T-helper 2 cell treated with Interferon-gamma antibody and Interleukin-4, amounts not matched to agents 5 μg/mL and 100 μg/mL, for 36 hours (primary cell): ENCODE results near the gene AKR1D1.
"Not testable (repeated sequence)": the region's sequence is repeated elsewhere in the genome, so short reads cannot be mapped to it uniquely, and the experiment has no call there.

Source experiments
- DNase-seq: peaks from one replicate; pipeline ENCODE4 v3.0.0; 2021; ENCODE audit warnings: low spot score
- H3K27ac Mint-ChIP-seq: one replicate; pipeline ENCODE4 v1.8.0; 2021; ENCODE audit warnings: mild to moderate bottlenecking, mixed read lengths
- H3K27me3 Mint-ChIP-seq: one replicate; pipeline ENCODE4 v1.8.0; 2021; ENCODE audit warnings: low read depth, mixed read lengths
- H3K36me3 Mint-ChIP-seq: one replicate; pipeline ENCODE4 v1.8.0; 2021; ENCODE audit warnings: low read depth, mixed read lengths
- H3K4me1 Mint-ChIP-seq: one replicate; pipeline ENCODE4 v1.8.0; 2021; ENCODE audit warnings: low read depth, mixed read lengths
- H3K4me3 Mint-ChIP-seq: one replicate; pipeline ENCODE4 v1.8.0; 2022; ENCODE audit warnings: mild to moderate bottlenecking, moderate library complexity, mixed read lengths
- H3K9me3 Mint-ChIP-seq: one replicate; pipeline ENCODE4 v1.8.0; 2021; ENCODE audit warnings: mixed read lengths

The AKR1D1 gene

GRCh38 chr7:138116892-138117291 lies 40.6 kb downstream of the AKR1D1 start:
- Mint-ChIP-seq H3K27ac (no peak overlapping the region), H3K27me3 (peaks cover 5% of the 10 kb centered on the region), H3K36me3 (no peaks in the 10 kb centered on the region), H3K4me3 (no peak overlapping the region), H3K4me1 (no peaks in the 10 kb centered on the region), H3K9me3 (no peaks in the 10 kb centered on the region)
- DNase-seq, result no peak

GRCh38 chr7:138120140-138120827 lies 44.0 kb downstream of the AKR1D1 start:
- Mint-ChIP-seq H3K9me3 (no peaks in the 10 kb centered on the region), H3K4me1 (no peaks in the 10 kb centered on the region), H3K27ac (no peak overlapping the region), H3K36me3 (no peaks in the 10 kb centered on the region), H3K27me3 (peaks cover 3% of the 10 kb centered on the region), H3K4me3 (no peak overlapping the region)
- DNase-seq, result no peak

- H3K9me3 Mint-ChIP-seq, result no peaks in the 10 kb centered on the region
- no peak for DNase-seq
- no peak overlapping the region for H3K4me3 Mint-ChIP-seq
- no peaks in the 10 kb centered on the region for H3K4me1 Mint-ChIP-seq
- H3K27me3 Mint-ChIP-seq, result peaks cover 3% of the 10 kb centered on the region
- H3K27ac Mint-ChIP-seq, result no peak overlapping the region
- no peaks in the 10 kb centered on the region for H3K36me3 Mint-ChIP-seq
Observed at GRCh38 chr7:138122162-138122561, 45.9 kb downstream of the AKR1D1 start.

- Mint-ChIP-seq H3K9me3 (no peaks in the 10 kb centered on the region), H3K4me1 (no peaks in the 10 kb centered on the region), H3K36me3 (no peaks in the 10 kb centered on the region), H3K4me3 (no peak overlapping the region), H3K27ac (no peak overlapping the region), H3K27me3 (peaks cover 3% of the 10 kb centered on the region)
- DNase-seq, result no peak
Observed at GRCh38 chr7:138125119-138125518, 48.9 kb downstream of the AKR1D1 start.

GRCh38 chr7:138125598-138126111 lies 49.4 kb downstream of the AKR1D1 start:
- Mint-ChIP-seq H3K27ac (no peak overlapping the region), H3K4me3 (no peak overlapping the region), H3K27me3 (peaks cover 3% of the 10 kb centered on the region), H3K9me3 (no peaks in the 10 kb centered on the region), H3K36me3 (no peaks in the 10 kb centered on the region), H3K4me1 (no peaks in the 10 kb centered on the region)
- DNase-seq, result no peak

GRCh38 chr7:138126928-138127327 lies 50.7 kb downstream of the AKR1D1 start:
- H3K4me1 Mint-ChIP-seq, result no peaks in the 10 kb centered on the region
- no peak for DNase-seq
- H3K36me3 Mint-ChIP-seq, result no peaks in the 10 kb centered on the region
- no peaks in the 10 kb centered on the region for H3K9me3 Mint-ChIP-seq
- no peak overlapping the region for H3K27ac Mint-ChIP-seq
- no peak overlapping the region for H3K4me3 Mint-ChIP-seq
- peaks cover 3% of the 10 kb centered on the region for H3K27me3 Mint-ChIP-seq

GRCh38 chr7:138127996-138128395 lies 51.7 kb downstream of the AKR1D1 start:
- no peak overlapping the region for H3K27ac Mint-ChIP-seq
- no peaks in the 10 kb centered on the region for H3K36me3 Mint-ChIP-seq
- H3K4me3 Mint-ChIP-seq, result no peak overlapping the region
- H3K27me3 Mint-ChIP-seq, result peaks cover 3% of the 10 kb centered on the region
- no peaks in the 10 kb centered on the region for H3K9me3 Mint-ChIP-seq
- no peak for DNase-seq
- no peaks in the 10 kb centered on the region for H3K4me1 Mint-ChIP-seq

- H3K4me3 Mint-ChIP-seq, result no peak overlapping the region
- DNase-seq, result no peak
- no peak overlapping the region for H3K27ac Mint-ChIP-seq
- no peaks in the 10 kb centered on the region for H3K9me3 Mint-ChIP-seq
- no peaks in the 10 kb centered on the region for H3K36me3 Mint-ChIP-seq
- no peaks in the 10 kb centered on the region for H3K4me1 Mint-ChIP-seq
- peaks cover 3% of the 10 kb centered on the region for H3K27me3 Mint-ChIP-seq
Observed at GRCh38 chr7:138129551-138130165, 53.4 kb downstream of the AKR1D1 start.

- no peaks in the 10 kb centered on the region for H3K4me1 Mint-ChIP-seq
- no peak overlapping the region for H3K4me3 Mint-ChIP-seq
- H3K36me3 Mint-ChIP-seq, result no peaks in the 10 kb centered on the region
- H3K27me3 Mint-ChIP-seq, result peaks cover 5% of the 10 kb centered on the region
- H3K27ac Mint-ChIP-seq, result no peak overlapping the region
- no peak for DNase-seq
- H3K9me3 Mint-ChIP-seq, result no peaks in the 10 kb centered on the region
Observed at GRCh38 chr7:138137423-138138171, 61.3 kb downstream of the AKR1D1 start.

- no peaks in the 10 kb centered on the region for H3K36me3 Mint-ChIP-seq
- H3K4me3 Mint-ChIP-seq, result no peak overlapping the region
- no peak overlapping the region for H3K27ac Mint-ChIP-seq
- no peaks in the 10 kb centered on the region for H3K4me1 Mint-ChIP-seq
- peaks cover 5% of the 10 kb centered on the region for H3K27me3 Mint-ChIP-seq
- DNase-seq, result no peak
- no peaks in the 10 kb centered on the region for H3K9me3 Mint-ChIP-seq
Observed at GRCh38 chr7:138138244-138138643, 62.0 kb downstream of the AKR1D1 start.

- peaks cover 11% of the 10 kb centered on the region for H3K27me3 Mint-ChIP-seq
- DNase-seq, result no peak
- no peaks in the 10 kb centered on the region for H3K36me3 Mint-ChIP-seq
- H3K4me3 Mint-ChIP-seq, result no peak overlapping the region
- H3K27ac Mint-ChIP-seq, result no peak overlapping the region
- H3K4me1 Mint-ChIP-seq, result peaks cover 4% of the 10 kb centered on the region
- H3K9me3 Mint-ChIP-seq, result no peaks in the 10 kb centered on the region
Observed at GRCh38 chr7:138142583-138143201, 66.4 kb downstream of the AKR1D1 start.

GRCh38 chr7:138144958-138145357 lies 68.7 kb downstream of the AKR1D1 start:
- no peak for DNase-seq
- Mint-ChIP-seq H3K4me1 (peaks cover 4% of the 10 kb centered on the region), H3K9me3 (no peaks in the 10 kb centered on the region)

GRCh38 chr7:138146221-138146620 lies 70.0 kb downstream of the AKR1D1 start:
- not testable (repeated sequence) for H3K27ac Mint-ChIP-seq, DNase-seq, H3K4me1 Mint-ChIP-seq, H3K36me3 Mint-ChIP-seq, H3K4me3 Mint-ChIP-seq, H3K9me3 Mint-ChIP-seq
- H3K27me3 Mint-ChIP-seq, result peaks cover 12% of the 10 kb centered on the region

More at GRCh38 chr7:138144958-138145357, 68.7 kb downstream of the AKR1D1 start:
- H3K4me3 Mint-ChIP-seq, result no peak overlapping the region
- no peaks in the 10 kb centered on the region for H3K36me3 Mint-ChIP-seq
- no peak overlapping the region for H3K27ac Mint-ChIP-seq
- H3K27me3 Mint-ChIP-seq, result peaks cover 12% of the 10 kb centered on the region
